Right lobe of liver (tissue), 6 donors: ENCODE data around the gene CFAP43. TPM values are rescaled to one million over a fixed set of nuclear protein-coding genes. Genes with fewer than 3 reads are reported as not detected.
"Not testable (repeated sequence)": the region's sequence is repeated elsewhere in the genome, so short reads cannot be mapped to it uniquely, and the experiment has no call there.

ENCODE experiments used
- ATAC-seq, 4 donors: fragments of 200-7000 bp; cut with Tn5 transposase; one replicate each; pipeline ENCODE4 v1.9.1; 2020; ENCODE audit warnings: mild to moderate bottlenecking in 4 of 4, moderate library complexity in 4 of 4
- DNase-seq, 3 donors: peaks; one replicate each; pipeline ENCODE4 v3.0.0-alpha.2; 2020
- H3K27ac ChIP-seq, 3 donors: fragments of 200-600 bp; one replicate each; pipeline ENCODE4 v1.8.0; 2022
- H3K27me3 ChIP-seq, 2 donors: fragments of 200-600 bp; one replicate each; pipeline ENCODE4 v1.8.0; 2022
- H3K36me3 ChIP-seq, 4 donors: fragments of 200-600 bp; sonication (generic) in 1 of 4; one replicate each; pipeline versions ENCODE4 v1.5.1 to v1.8.0; 2017 to 2022; ENCODE audit warnings: control low read depth in 1 of 4
- H3K4me1 ChIP-seq, 4 donors: fragments of 200-600 bp; sonication (generic) in 1 of 4; one replicate each; pipeline versions ENCODE4 v1.5.1 to v1.8.0; 2017 to 2022; ENCODE audit warnings: control low read depth in 1 of 4
- H3K4me3 ChIP-seq, 3 donors: fragments of 200-600 bp; one replicate each; pipeline ENCODE4 v1.8.0; 2022
- H3K9me3 ChIP-seq, 4 donors: fragments of 200-600 bp; sonication (generic) in 1 of 4; one replicate each; pipeline versions ENCODE4 v1.5.1 to v1.8.0; 2017 to 2022; ENCODE audit warnings: control low read depth in 1 of 4
- CTCF ChIP-seq, 4 donors: fragments of 200-600 bp in 3 of 4; fragments of 450-650 bp in 1 of 4; IDR thresholded peaks; one replicate each; pipeline versions ENCODE4 v1.5.1 to v1.8.0; 2016 to 2022; ENCODE audit warnings: antibody characterized with exemption in 4 of 4, mild to moderate bottlenecking in 2 of 4
- POLR2A ChIP-seq: fragments of 450-650 bp; IDR thresholded peaks from one replicate; pipeline ENCODE4 v1.6.1; 2017; ENCODE audit warnings: antibody characterized with exemption, mild to moderate bottlenecking
- WGBS: methylation state at CpG from one replicate; pipeline ENCODE4 v1.1.6; 2018; ENCODE audit warnings: low coverage, low lambda C conversion rate; ENCODE audit not compliant: insufficient coverage; ENCODE audit errors: missing lambda C conversion rate; 5-methylcytosine and 5-hydroxymethylcytosine counted together
- intact Hi-C, 2 donors: fragments of 100-400 bp; cut with DNase I; formaldehyde crosslinking; loops; one replicate each; pipeline versions ENCODE4 v1.11.2 to v1.14.1; 2022
- total RNA-seq, 6 experiments: library from RNA; depleted of rRNA in 2 of 6; stranded (reverse); fragments of >200 nt in 2 of 6; fragmentation: NEBNext Ultra II Directional in 3 of 6; extraction: Animal tissue kit (Norgen Biotek cat#: 25700) in 3 of 6; gene quantifications; one replicate each; pipeline versions ENCODE4 v1.1.0 to v1.2.4, GENCODE V29; 2016 to 2023
- donor health status: DM: no; HTN: yes; CAD: no.
- donor health status: DM: no; HTN: no; CAD: no.
- donor health status: DM: no; HTN: no; CAD: no.
- donor health status: DM: no; HTN: yes; CAD: no.
- donor health status: DM: no; HTN: yes; CAD: no.

CFAP43 gene
- total RNA-seq, 6 experiments from 2014 or later = 0.11 to 0.34 (median 0.20) TPM; not detected in 1

DNA sequence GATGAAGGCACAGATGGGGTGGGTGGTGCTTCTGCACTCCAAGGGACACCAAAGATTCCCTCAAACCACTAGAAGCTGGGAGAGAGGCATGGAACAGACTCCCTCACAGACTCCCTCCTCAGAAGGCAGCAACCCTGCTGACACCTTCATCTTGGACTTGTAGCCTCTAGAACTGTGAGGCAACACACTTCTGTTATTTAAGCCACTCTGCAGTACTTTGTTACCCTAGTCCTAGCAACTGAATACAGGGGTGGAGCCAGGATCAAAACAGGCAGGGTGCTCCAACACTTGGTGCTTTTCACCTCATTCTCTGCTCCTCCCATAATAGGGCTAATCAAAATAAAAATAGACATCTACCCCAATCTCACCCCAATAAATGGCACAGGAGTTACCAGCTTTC lies 20.2 kb upstream of the CFAP43 start:
- Histone ChIP-seq H3K36me3 (peaks cover 0 to 2% (median 0%) of the 10 kb centered on the region in 4 donors), H3K4me1 (peaks cover 0 to 40% (median 13%) of the 10 kb centered on the region in 4 donors), H3K27me3 (no peaks in the 10 kb centered on the region), H3K9me3 (no peaks in the 10 kb centered on the region), H3K27ac (peak overlapping the region in 2 of 3 donors; percentile 99), H3K4me3 (no peak overlapping the region)
- no peak for DNase-seq
- no peak for ATAC-seq
- intact Hi-C loops = no loop called here
- TF ChIP-seq POLR2A = no peak
- TF ChIP-seq CTCF (IDR thresholded peaks at IDR 0.05) = no peak

GRCh38 chr10:104251443-104251842 lies 19.3 kb upstream of the CFAP43 start:
- no peaks in the 10 kb centered on the region for H3K36me3 ChIP-seq
- 86% methylated on average over 6 of the region's 6 CpGs for WGBS
- TF ChIP-seq POLR2A (no peak), CTCF (IDR thresholded peaks at IDR 0.05) (no peak)
- no peaks in the 10 kb centered on the region for H3K9me3 ChIP-seq
- H3K27me3 ChIP-seq = no peaks in the 10 kb centered on the region
- no peak overlapping the region for H3K27ac ChIP-seq
- H3K4me3 ChIP-seq = no peak overlapping the region
- H3K4me1 ChIP-seq = peaks cover 0 to 31% (median 10%) of the 10 kb centered on the region in 4 donors
- intact Hi-C loops = no loop called here
- ATAC-seq = no peak
- no peak for DNase-seq

- H3K27ac ChIP-seq = no peak overlapping the region
Measured at GRCh38 chr10:104250371-104250770, 18.2 kb upstream of the CFAP43 start.

GRCh38 chr10:104248931-104249330 lies 16.8 kb upstream of the CFAP43 start:
- H3K36me3 ChIP-seq, H3K9me3 ChIP-seq, DNase-seq, ATAC-seq, intact Hi-C loops, H3K27ac ChIP-seq, H3K27me3 ChIP-seq, H3K4me3 ChIP-seq: not testable (repeated sequence)
- peaks cover 0 to 27% (median 9%) of the 10 kb centered on the region in 4 donors for H3K4me1 ChIP-seq
- WGBS = 81% methylated on average over 11 of the region's 11 CpGs

More at GRCh38 chr10:104250371-104250770, 18.2 kb upstream of the CFAP43 start:
- intact Hi-C loops = no loop called here
- DNase-seq (no peak), ATAC-seq (no peak)
- WGBS = 5% methylated on average over 1 of the region's 1 CpG
- Histone ChIP-seq H3K4me3 (no peak overlapping the region), H3K4me1 (peaks cover 0 to 30% (median 10%) of the 10 kb centered on the region in 4 donors), H3K27me3 (no peaks in the 10 kb centered on the region), H3K36me3 (no peaks in the 10 kb centered on the region), H3K9me3 (no peaks in the 10 kb centered on the region)
- TF ChIP-seq CTCF (IDR thresholded peaks at IDR 0.05) (no peak), POLR2A (no peak)

DNA sequence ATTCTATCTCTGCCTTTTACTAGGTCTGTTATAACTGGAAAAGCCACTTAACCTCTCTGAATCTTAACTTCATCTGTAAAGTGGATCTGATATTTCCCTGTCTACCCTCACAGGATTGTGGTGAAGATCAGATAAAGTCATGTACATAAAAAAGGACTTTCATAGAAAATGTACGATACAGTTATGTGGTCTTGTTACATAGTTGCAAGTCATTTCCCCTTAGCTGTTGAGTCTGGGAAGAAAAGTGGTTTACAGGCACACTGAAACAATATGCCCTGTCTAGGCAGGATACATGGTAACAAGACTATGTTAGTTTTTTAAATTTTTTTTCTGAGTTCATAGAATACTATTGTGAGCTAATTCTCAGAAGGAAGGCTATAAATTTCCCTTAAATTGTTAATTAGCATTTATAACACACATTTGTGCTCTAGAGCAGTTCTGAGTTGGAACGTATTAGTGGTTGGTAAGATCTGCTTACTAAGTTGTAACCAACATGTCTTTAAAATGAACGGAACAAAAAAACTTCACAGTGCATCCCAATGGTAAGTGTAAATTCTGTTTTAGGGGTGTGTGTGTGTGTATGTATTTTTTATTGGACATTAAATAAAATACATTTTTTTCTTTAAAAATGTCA lies 15.5 kb upstream of the CFAP43 start:
- Histone ChIP-seq H3K27ac (no peak overlapping the region), H3K4me3 (no peak overlapping the region), H3K36me3 (no peaks in the 10 kb centered on the region), H3K27me3 (no peaks in the 10 kb centered on the region), H3K9me3 (no peaks in the 10 kb centered on the region), H3K4me1 (peaks cover 0 to 14% (median 3%) of the 10 kb centered on the region in 4 donors)
- intact Hi-C loops = no loop called here
- no peak for DNase-seq
- WGBS = 50% methylated on average over 3 of the region's 3 CpGs
- ATAC-seq = no peak
- TF ChIP-seq POLR2A = no peak
- TF ChIP-seq CTCF (IDR thresholded peaks at IDR 0.05) = no peak
